Activated CD8-positive, alpha-beta T cell treated with anti-CD3 and anti-CD28 coated beads for 36 hours (primary cell): Measurements from ENCODE around the gene ACSBG1. TPM values are rescaled to one million over a fixed set of nuclear protein-coding genes. Genes with fewer than 3 reads are reported as not detected.

Experiments
- ATAC-seq: fragments of 200-7000 bp; cut with Tn5 transposase; one replicate; pipeline ENCODE4 v1.10.0; 2021; ENCODE audit warnings: mild to moderate bottlenecking, moderate library complexity
- CTCF ChIA-PET: fragments of 350-600 bp; sonication (Branson Sonifier 250); formaldehyde crosslinking; loops from one replicate; lab custom pipeline; 2021; ENCODE audit warnings: antibody characterized with exemption; lab: Charles Lee
- POLR2A ChIA-PET: fragments of 350-600 bp; sonication (Branson Sonifier 250); formaldehyde crosslinking; loops from one replicate; lab custom pipeline; 2021; ENCODE audit warnings: antibody characterized with exemption; lab: Charles Lee
- DNase-seq: peaks from one replicate; pipeline ENCODE4 v3.0.0-alpha.2; 2020
- H3K27ac Mint-ChIP-seq: one replicate; pipeline ENCODE4 v1.8.0; 2021; ENCODE audit warnings: mild to moderate bottlenecking, mixed read lengths
- H3K27me3 Mint-ChIP-seq: one replicate; pipeline ENCODE4 v1.8.0; 2021; ENCODE audit warnings: mixed read lengths
- H3K36me3 Mint-ChIP-seq: one replicate; pipeline ENCODE4 v1.8.0; 2021; ENCODE audit warnings: low read depth, mixed read lengths
- H3K4me1 Mint-ChIP-seq: one replicate; pipeline ENCODE4 v1.8.0; 2021; ENCODE audit warnings: low read depth, mixed read lengths
- H3K4me3 Mint-ChIP-seq: one replicate; pipeline ENCODE4 v1.8.0; 2021; ENCODE audit warnings: mild to moderate bottlenecking, moderate library complexity, mixed read lengths
- H3K9me3 Mint-ChIP-seq: one replicate; pipeline ENCODE4 v1.8.0; 2021; ENCODE audit warnings: mixed read lengths
- CTCF ChIP-seq: fragments of 200-600 bp; IDR thresholded peaks from one replicate; pipeline ENCODE4 v1.8.0; 2022; ENCODE audit warnings: antibody characterized with exemption, mild to moderate bottlenecking
- intact Hi-C: fragments of 100-400 bp; cut with micrococcal nuclease; formaldehyde crosslinking; loops from one replicate; pipeline ENCODE4 v1.10.0; 2022
- total RNA-seq, 2 experiments: library from RNA; stranded (reverse); gene quantifications; one replicate each; pipeline ENCODE4 v1.2.3, GENCODE V29; 2021

ACSBG1 gene
- total RNA-seq, 2 experiments from 2014 or later: 0.18 TPM; not detected in 1

DNA sequence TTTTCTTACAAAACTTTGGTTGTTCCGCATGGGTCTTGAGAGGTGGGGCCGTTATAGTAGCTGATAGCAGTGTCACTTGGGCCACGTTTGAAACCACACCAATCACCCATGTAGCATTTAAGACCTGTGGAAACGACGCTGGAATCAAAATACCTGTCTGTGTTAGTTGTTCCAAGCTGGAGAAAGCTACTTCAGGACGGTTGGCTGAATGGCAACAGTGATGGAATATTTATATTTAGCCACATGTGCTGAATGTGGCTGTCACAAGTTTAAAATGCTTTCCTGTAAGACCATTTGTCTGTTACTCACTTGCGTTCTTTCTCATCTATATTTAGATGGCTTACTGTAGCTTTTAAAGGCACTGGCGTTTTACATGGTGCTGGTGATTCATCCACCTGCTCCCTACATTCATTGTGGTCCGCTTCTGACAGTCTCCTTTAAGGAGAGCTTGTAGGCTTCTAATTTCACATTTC lies 31.4 kb upstream of the ACSBG1 start:
- Mint-ChIP-seq H3K9me3 (no peaks in the 10 kb centered on the region), H3K4me3 (peak overlapping the region; percentile 89), H3K27me3 (no peaks in the 10 kb centered on the region), H3K27ac (peak overlapping the region; percentile 91), H3K4me1 (peaks cover 29% of the 10 kb centered on the region), H3K36me3 (peaks cover 5% of the 10 kb centered on the region)
- no peak for DNase-seq
- TF ChIP-seq CTCF: no peak
- POLR2A ChIA-PET: interaction anchor here (1.1 to 2.1 kb wide), 8 partner anchors 9 to 172 kb away, joined by 3 to 13 read pairs (median 6); partner anchors contain the start of genes IDH3A, IREB2 and SKIC8
- CTCF ChIA-PET: interaction anchor here (0.8 to 2.8 kb wide), 16 partner anchors 8 to 307 kb away, joined by 3 to 12 read pairs (median 4); partner anchors contain the start of genes CIB2 and SKIC8
- intact Hi-C loops: no loop called here
- ATAC-seq: peak; percentile 32

- intact Hi-C loops: no loop called here
- no peak for DNase-seq
- Mint-ChIP-seq H3K4me1 (peaks cover 28% of the 10 kb centered on the region), H3K4me3 (peak overlapping the region; percentile 89), H3K36me3 (peaks cover 5% of the 10 kb centered on the region), H3K27ac (peak overlapping the region; percentile 91), H3K9me3 (no peaks in the 10 kb centered on the region), H3K27me3 (no peaks in the 10 kb centered on the region)
- no peak for ATAC-seq
- CTCF ChIA-PET: interaction anchor here (0.8 to 2.8 kb wide), 15 partner anchors 8 to 306 kb away, joined by 3 to 12 read pairs (median 4); partner anchors contain the start of gene CIB2
- no peak for TF ChIP-seq CTCF
- POLR2A ChIA-PET: interaction anchor here (1.1 to 2.1 kb wide), 10 partner anchors 10 to 275 kb away, joined by 3 to 13 read pairs (median 6); partner anchors contain the start of genes IDH3A, IREB2, PSMA4 and SKIC8
These were observed 30.7 kb upstream of the ACSBG1 start for GRCh38 chr15:78265137-78265460.

- peaks cover 27% of the 10 kb centered on the region for H3K4me1 Mint-ChIP-seq
- peak; percentile 71 for ATAC-seq
- CTCF ChIA-PET: interaction anchor here (0.8 to 2.8 kb wide), 9 partner anchors 9 to 156 kb away, joined by 3 to 12 read pairs (median 3); partner anchors contain the start of gene CIB2
- POLR2A ChIA-PET: interaction anchor here (0.7 to 2.1 kb wide), 11 partner anchors 10 to 275 kb away, joined by 3 to 13 read pairs (median 5); partner anchors contain the start of genes IDH3A, IREB2, PSMA4 and SKIC8
- intact Hi-C loops: no loop called here
- H3K9me3 Mint-ChIP-seq: no peaks in the 10 kb centered on the region
- no peak for TF ChIP-seq CTCF
- peak within 1 kb of the TSS; percentile 89 for H3K4me3 Mint-ChIP-seq
- DNase-seq: peak; percentile 69
- peak within 1 kb of the TSS; percentile 91 for H3K27ac Mint-ChIP-seq
- H3K36me3 Mint-ChIP-seq: peaks cover 5% of the 10 kb centered on the region
- no peaks in the 10 kb centered on the region for H3K27me3 Mint-ChIP-seq
These were observed 30.2 kb upstream of the ACSBG1 start, which contains the start of gene DNAJA4 for GRCh38 chr15:78264304-78265136. DNAJA4 (plus strand) TSS chr15:78264562; CDS start chr15:78264764, 202 bp downstream.

- H3K27ac Mint-ChIP-seq: peak overlapping the region; percentile 87
- no peak for ATAC-seq
- intact Hi-C loops: no loop called here
These were observed 29.5 kb upstream of the ACSBG1 start for GRCh38 chr15:78263907-78264303.

More at GRCh38 chr15:78263907-78264303, 29.5 kb upstream of the ACSBG1 start:
- ChIA-PET POLR2A (interaction anchor here (0.7 to 1.7 kb wide), 6 partner anchors 13 to 276 kb away, joined by 3 to 8 read pairs (median 4); partner anchors contain the start of genes IREB2 and PSMA4), CTCF (interaction anchor here (2.0 to 2.8 kb wide), 3 partner anchors 23 to 132 kb away, joined by 8 to 12 read pairs (median 8); partner anchors contain the start of gene CIB2)
- Mint-ChIP-seq H3K9me3 (no peaks in the 10 kb centered on the region), H3K4me1 (peaks cover 25% of the 10 kb centered on the region), H3K36me3 (peaks cover 5% of the 10 kb centered on the region), H3K27me3 (no peaks in the 10 kb centered on the region), H3K4me3 (peak overlapping the region; percentile 64)
- no peak for TF ChIP-seq CTCF
- DNase-seq: no peak
